ENCODE data around the gene MAL. TPM values are rescaled to one million over a fixed set of nuclear protein-coding genes. Genes with fewer than 3 reads are reported as not detected.

MAL gene
- polyA plus RNA-seq, 1 of the 3 experiments (the other 2 are of a cell fraction): not detected

GRCh38 chr2:95038635-95039298, 13.3 kb downstream of the MAL start:
- H3K9me3 ChIP-seq: no peaks in the 10 kb centered on the region
- H3K36me3 ChIP-seq (replicated peaks in 1 of 2; ENCODE audit: control insufficient read depth in 1 of 2, insufficient read depth in 2 of 2, low read length in 1 of 2): no peaks in the 10 kb centered on the region
- H3F3A ChIP-seq (replicated peaks; ENCODE audit: insufficient read depth): peaks cover 28% of the 10 kb centered on the region
- peaks cover 0 to 3% of the 10 kb centered on the region in 2 experiments; a peak in 1 of 4 replicates for H3K4me1 ChIP-seq (ENCODE audit: control insufficient read depth in 1 of 2, insufficient read depth in 2 of 2, low read depth in 1 of 2, low read length in 1 of 2)
- H3K4me3 ChIP-seq (ENCODE audit: low read depth in 2 of 2, low read length in 1 of 2): no peak overlapping the region
- CTCF ChIA-PET: no interaction called here
- H3K27ac ChIP-seq (ENCODE audit: low read depth in 2 of 2, low read length in 1 of 2): no peak overlapping the region
- DNase-seq: no peak
- H4K20me1 ChIP-seq (ENCODE audit: insufficient read depth): no peaks in the 10 kb centered on the region
- H3K79me2 ChIP-seq (ENCODE audit: insufficient read depth): no peaks in the 10 kb centered on the region
- TF ChIP-seq YY1 (IDR thresholded peaks at IDR 0.05; ENCODE audit: low read depth) (no peak), TCF12 (IDR thresholded peaks at IDR 0.05) (no peak), EZH2phosphoT487 (IDR thresholded peaks at IDR 0.05; ENCODE audit: borderline replicate concordance, low read depth) (no peak), NFIC (IDR thresholded peaks at IDR 0.05; ENCODE audit: borderline replicate concordance) (no peak), SIN3A (IDR thresholded peaks at IDR 0.05; ENCODE audit: borderline replicate concordance, low read depth, low read length) (no peak), MXI1 (IDR thresholded peaks at IDR 0.05; ENCODE audit: low read depth, low read length) (no peak), EP300 (IDR thresholded peaks at IDR 0.05; ENCODE audit: borderline replicate concordance in 1 of 2, low read depth in 1 of 2, low read length in 1 of 2) (no peak), RXRA (IDR thresholded peaks at IDR 0.05; ENCODE audit: borderline replicate concordance, low read depth) (no peak), NRF1 (IDR thresholded peaks at IDR 0.05; ENCODE audit: low read depth, low read length) (no peak), RFX5 (IDR thresholded peaks at IDR 0.05; ENCODE audit: low read length) (no peak), CHD2 (IDR thresholded peaks at IDR 0.05; ENCODE audit: low read length, partially characterized antibody) (no peak), MEF2A (IDR thresholded peaks at IDR 0.05; ENCODE audit: borderline replicate concordance, low read depth) (no peak), GATA2 (CRISPR knock-in tag; IDR thresholded peaks at IDR 0.05) (no peak), FOSL2 (IDR thresholded peaks at IDR 0.05; ENCODE audit: borderline replicate concordance, low read depth) (no peak)
- TF ChIP-seq, protein P1, sequence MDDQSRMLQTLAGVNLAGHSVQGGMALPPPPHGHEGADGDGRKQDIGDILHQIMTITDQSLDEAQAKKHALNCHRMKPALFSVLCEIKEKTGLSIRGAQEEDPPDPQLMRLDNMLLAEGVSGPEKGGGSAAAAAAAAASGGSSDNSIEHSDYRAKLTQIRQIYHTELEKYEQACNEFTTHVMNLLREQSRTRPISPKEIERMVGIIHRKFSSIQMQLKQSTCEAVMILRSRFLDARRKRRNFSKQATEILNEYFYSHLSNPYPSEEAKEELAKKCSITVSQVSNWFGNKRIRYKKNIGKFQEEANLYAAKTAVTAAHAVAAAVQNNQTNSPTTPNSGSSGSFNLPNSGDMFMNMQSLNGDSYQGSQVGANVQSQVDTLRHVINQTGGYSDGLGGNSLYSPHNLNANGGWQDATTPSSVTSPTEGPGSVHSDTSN (IDR thresholded peaks at IDR 0.05): no peak
- H3K9ac ChIP-seq: no peak overlapping the region
- no peak overlapping the region for H3K4me2 ChIP-seq
- POLR2A ChIA-PET: no interaction called here
- WGBS (ENCODE audit: low lambda C conversion rate): 11% methylated on average over 4 of the region's 4 CpGs
- no peak overlapping the region for H2AFZ ChIP-seq (ENCODE audit: low read depth)
- no peaks in the 10 kb centered on the region for H3K9me2 ChIP-seq
- H3K27me3 ChIP-seq (ENCODE audit: insufficient read depth): peaks cover 15% of the 10 kb centered on the region; the same call in 1 of the 2 replicates

- H3K27me3 ChIP-seq (ENCODE audit: insufficient read depth): peaks cover 15% of the 10 kb centered on the region; the same call in 1 of the 2 replicates
- H2AFZ ChIP-seq (ENCODE audit: low read depth): no peak overlapping the region
- no peaks in the 10 kb centered on the region for H3K79me2 ChIP-seq (ENCODE audit: insufficient read depth)
- H3K9ac ChIP-seq: no peak overlapping the region
- no peaks in the 10 kb centered on the region for H3K9me3 ChIP-seq
- no peak overlapping the region for H3K4me3 ChIP-seq (ENCODE audit: low read depth in 2 of 2, low read length in 1 of 2)
- H3K36me3 ChIP-seq (replicated peaks in 1 of 2; ENCODE audit: control insufficient read depth in 1 of 2, insufficient read depth in 2 of 2, low read length in 1 of 2): no peaks in the 10 kb centered on the region
- H3K27ac ChIP-seq (ENCODE audit: low read depth in 2 of 2, low read length in 1 of 2): no peak overlapping the region
- CTCF ChIA-PET: interaction anchor here (0.6 kb wide), 1 partner anchor 15 kb away, joined by 3 read pairs; no protein-coding TSS in a partner anchor
- no peaks in the 10 kb centered on the region for H4K20me1 ChIP-seq (ENCODE audit: insufficient read depth)
- peaks cover 28% of the 10 kb centered on the region for H3F3A ChIP-seq (replicated peaks; ENCODE audit: insufficient read depth)
- no peak overlapping the region for H3K4me2 ChIP-seq
- WGBS (ENCODE audit: low lambda C conversion rate): 92% methylated on average over 1 of the region's 1 CpG
- no peak for DNase-seq
- H3K9me2 ChIP-seq: no peaks in the 10 kb centered on the region
- POLR2A ChIA-PET: no interaction called here
- H3K4me1 ChIP-seq (ENCODE audit: control insufficient read depth in 1 of 2, insufficient read depth in 2 of 2, low read depth in 1 of 2, low read length in 1 of 2): no peaks in the 10 kb centered on the region; a peak in 1 of 4 replicates
- TF ChIP-seq, protein P2, sequence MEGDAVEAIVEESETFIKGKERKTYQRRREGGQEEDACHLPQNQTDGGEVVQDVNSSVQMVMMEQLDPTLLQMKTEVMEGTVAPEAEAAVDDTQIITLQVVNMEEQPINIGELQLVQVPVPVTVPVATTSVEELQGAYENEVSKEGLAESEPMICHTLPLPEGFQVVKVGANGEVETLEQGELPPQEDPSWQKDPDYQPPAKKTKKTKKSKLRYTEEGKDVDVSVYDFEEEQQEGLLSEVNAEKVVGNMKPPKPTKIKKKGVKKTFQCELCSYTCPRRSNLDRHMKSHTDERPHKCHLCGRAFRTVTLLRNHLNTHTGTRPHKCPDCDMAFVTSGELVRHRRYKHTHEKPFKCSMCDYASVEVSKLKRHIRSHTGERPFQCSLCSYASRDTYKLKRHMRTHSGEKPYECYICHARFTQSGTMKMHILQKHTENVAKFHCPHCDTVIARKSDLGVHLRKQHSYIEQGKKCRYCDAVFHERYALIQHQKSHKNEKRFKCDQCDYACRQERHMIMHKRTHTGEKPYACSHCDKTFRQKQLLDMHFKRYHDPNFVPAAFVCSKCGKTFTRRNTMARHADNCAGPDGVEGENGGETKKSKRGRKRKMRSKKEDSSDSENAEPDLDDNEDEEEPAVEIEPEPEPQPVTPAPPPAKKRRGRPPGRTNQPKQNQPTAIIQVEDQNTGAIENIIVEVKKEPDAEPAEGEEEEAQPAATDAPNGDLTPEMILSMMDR (IDR thresholded peaks at IDR 0.05): no peak
- TF ChIP-seq FOXM1 (IDR thresholded peaks at IDR 0.05; ENCODE audit: low read depth) (no peak), NFIC (IDR thresholded peaks at IDR 0.05; ENCODE audit: borderline replicate concordance) (no peak), MAX (IDR thresholded peaks at IDR 0.05; ENCODE audit: low read depth) (no peak), NRF1 (IDR thresholded peaks at IDR 0.05; ENCODE audit: low read depth, low read length) (no peak), YY1 (IDR thresholded peaks at IDR 0.05; ENCODE audit: low read depth) (no peak), GABPA (IDR thresholded peaks at IDR 0.05; ENCODE audit: low read depth) (no peak), GATA2 (CRISPR knock-in tag; IDR thresholded peaks at IDR 0.05) (no peak), RFX5 (IDR thresholded peaks at IDR 0.05; ENCODE audit: low read length) (no peak), JUND (IDR thresholded peaks at IDR 0.05) (no peak), IRF3 (IDR thresholded peaks at IDR 0.05; ENCODE audit: low read depth, low read length) (no peak), CHD2 (IDR thresholded peaks at IDR 0.05; ENCODE audit: low read length, partially characterized antibody) (no peak), RXRA (IDR thresholded peaks at IDR 0.05; ENCODE audit: borderline replicate concordance, low read depth) (no peak), TCF12 (IDR thresholded peaks at IDR 0.05) (no peak), EP300 (IDR thresholded peaks at IDR 0.05; ENCODE audit: borderline replicate concordance in 1 of 2, low read depth in 1 of 2, low read length in 1 of 2) (no peak)
- TF ChIP-seq, protein P3, sequence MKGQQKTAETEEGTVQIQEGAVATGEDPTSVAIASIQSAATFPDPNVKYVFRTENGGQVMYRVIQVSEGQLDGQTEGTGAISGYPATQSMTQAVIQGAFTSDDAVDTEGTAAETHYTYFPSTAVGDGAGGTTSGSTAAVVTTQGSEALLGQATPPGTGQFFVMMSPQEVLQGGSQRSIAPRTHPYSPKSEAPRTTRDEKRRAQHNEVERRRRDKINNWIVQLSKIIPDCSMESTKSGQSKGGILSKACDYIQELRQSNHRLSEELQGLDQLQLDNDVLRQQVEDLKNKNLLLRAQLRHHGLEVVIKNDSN (IDR thresholded peaks at IDR 0.05; ENCODE audit: borderline replicate concordance, low read depth): no peak
These were observed 13.9 kb downstream of the MAL start for GRCh38 chr2:95039363-95039762.

Data from SK-N-SH (cell line).